Measurements from ENCODE around the gene CHRNA9. TPM values are rescaled to one million over a fixed set of nuclear protein-coding genes. Genes with fewer than 3 reads are reported as not detected.

Gene CHRNA9, protein sequence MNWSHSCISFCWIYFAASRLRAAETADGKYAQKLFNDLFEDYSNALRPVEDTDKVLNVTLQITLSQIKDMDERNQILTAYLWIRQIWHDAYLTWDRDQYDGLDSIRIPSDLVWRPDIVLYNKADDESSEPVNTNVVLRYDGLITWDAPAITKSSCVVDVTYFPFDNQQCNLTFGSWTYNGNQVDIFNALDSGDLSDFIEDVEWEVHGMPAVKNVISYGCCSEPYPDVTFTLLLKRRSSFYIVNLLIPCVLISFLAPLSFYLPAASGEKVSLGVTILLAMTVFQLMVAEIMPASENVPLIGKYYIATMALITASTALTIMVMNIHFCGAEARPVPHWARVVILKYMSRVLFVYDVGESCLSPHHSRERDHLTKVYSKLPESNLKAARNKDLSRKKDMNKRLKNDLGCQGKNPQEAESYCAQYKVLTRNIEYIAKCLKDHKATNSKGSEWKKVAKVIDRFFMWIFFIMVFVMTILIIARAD
- not detected for total RNA-seq
- polyA plus RNA-seq: under 1 TPM in 1 of 3 donors, not detected in 2; 0.31 TPM
- long read RNA-seq, donor 1: 0 reads
- long read RNA-seq, donor 2: 0 reads
- long read RNA-seq, donor 3: 0 reads
- long read RNA-seq, donor 4: 0 reads
- long read RNA-seq, donor 5, partial matches to known transcripts: 14 of 14 reads
- long read RNA-seq, donor 5, other reads (novel, unspliced or antisense): 0 of 14 reads
- long read RNA-seq, donor 6: 0 reads
- long read RNA-seq, donor 7: 0 reads
- long read RNA-seq, donor 8: 0 reads
- long read RNA-seq, donor 9: 0 reads
- long read RNA-seq, donor 10: 0 reads

DNA sequence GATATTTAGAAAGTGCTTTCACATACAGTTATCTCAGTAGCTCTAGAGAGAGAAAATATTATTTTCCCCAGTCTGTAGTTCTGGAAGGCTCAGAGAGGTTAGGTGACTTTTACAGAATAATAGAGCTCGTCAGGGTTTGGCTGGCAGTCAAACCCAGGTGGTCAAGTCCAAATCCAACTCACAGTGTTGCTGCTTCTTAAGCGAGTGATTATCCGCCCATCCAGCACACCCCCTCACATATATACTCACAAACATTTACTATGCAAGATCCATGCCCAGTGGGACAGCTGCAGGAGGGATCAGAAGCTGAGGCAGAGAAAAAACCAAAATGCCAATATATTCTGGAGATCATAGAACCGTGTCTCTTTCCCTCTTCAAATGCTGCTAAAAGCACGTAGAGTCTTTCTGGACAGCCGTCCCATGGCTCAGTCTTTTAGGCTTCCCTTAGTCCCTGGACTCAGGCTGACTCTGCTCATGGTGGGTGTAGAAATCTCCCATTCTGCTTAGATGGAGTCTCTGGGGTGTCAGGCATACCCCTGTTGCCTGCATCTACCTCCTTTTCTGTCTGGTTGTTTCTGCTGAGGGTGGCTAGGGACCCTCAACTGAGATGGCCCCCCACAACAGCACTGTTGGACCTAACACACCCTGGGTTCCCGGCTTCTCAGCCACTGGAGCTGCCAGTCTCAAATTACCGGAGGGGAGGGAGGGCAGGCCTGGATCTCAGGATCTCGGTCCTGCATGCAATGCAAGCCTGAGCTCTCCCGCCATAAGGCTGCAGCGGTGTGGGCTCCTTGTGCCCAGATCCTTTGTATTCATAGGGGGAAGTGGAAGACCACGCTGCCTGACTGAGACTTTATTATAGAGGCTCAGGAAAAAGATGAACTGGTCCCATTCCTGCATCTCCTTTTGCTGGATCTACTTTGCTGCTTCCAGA lies at the start of gene CHRNA9:
Gene CHRNA9 (plus strand): TSS at position 743 of the 934 bp plus-strand sequence. CDS start 135 bp downstream, at position 878.
- intact Hi-C loops (cut with DNase I; ENCODE audit: low total_unique reads): no loop called here
- H3K9me3 ChIP-seq: no peaks in the 10 kb centered on the region
- peaks cover 0 to 11% (median 0%) of the 10 kb centered on the region in 4 donors for H3K4me1 ChIP-seq
- WGBS, 5 donors: 58 to 76% (median 70%) methylated on average over 12 of the region's 12 CpGs
- no peak for DNase-seq
- no peaks in the 10 kb centered on the region for H3K36me3 ChIP-seq
- TF ChIP-seq, protein P1, sequence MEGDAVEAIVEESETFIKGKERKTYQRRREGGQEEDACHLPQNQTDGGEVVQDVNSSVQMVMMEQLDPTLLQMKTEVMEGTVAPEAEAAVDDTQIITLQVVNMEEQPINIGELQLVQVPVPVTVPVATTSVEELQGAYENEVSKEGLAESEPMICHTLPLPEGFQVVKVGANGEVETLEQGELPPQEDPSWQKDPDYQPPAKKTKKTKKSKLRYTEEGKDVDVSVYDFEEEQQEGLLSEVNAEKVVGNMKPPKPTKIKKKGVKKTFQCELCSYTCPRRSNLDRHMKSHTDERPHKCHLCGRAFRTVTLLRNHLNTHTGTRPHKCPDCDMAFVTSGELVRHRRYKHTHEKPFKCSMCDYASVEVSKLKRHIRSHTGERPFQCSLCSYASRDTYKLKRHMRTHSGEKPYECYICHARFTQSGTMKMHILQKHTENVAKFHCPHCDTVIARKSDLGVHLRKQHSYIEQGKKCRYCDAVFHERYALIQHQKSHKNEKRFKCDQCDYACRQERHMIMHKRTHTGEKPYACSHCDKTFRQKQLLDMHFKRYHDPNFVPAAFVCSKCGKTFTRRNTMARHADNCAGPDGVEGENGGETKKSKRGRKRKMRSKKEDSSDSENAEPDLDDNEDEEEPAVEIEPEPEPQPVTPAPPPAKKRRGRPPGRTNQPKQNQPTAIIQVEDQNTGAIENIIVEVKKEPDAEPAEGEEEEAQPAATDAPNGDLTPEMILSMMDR (IDR thresholded peaks at IDR 0.05): no peak
- no peak for TF ChIP-seq EP300 (IDR thresholded peaks at IDR 0.05)
- no peak within 1 kb of the TSS for H3K4me3 ChIP-seq
- no peaks in the 10 kb centered on the region for H3K27me3 ChIP-seq
- H3K27ac ChIP-seq: no peak within 1 kb of the TSS

- Histone ChIP-seq H3K9me3 (no peaks in the 10 kb centered on the region), H3K27me3 (no peaks in the 10 kb centered on the region), H3K4me3 (no peak overlapping the region), H3K4me1 (peaks cover 0 to 16% (median 4%) of the 10 kb centered on the region in 4 donors), H3K36me3 (no peaks in the 10 kb centered on the region), H3K27ac (no peak overlapping the region)
- TF ChIP-seq POLR2A (IDR thresholded peaks at IDR 0.05) (no peak), EP300 (IDR thresholded peaks at IDR 0.05) (no peak), POLR2AphosphoS5 (IDR thresholded peaks at IDR 0.05) (no peak)
- TF ChIP-seq, protein P1 (IDR thresholded peaks at IDR 0.05): no peak
- 84 to 94% (median 90%) methylated on average over 5 of the region's 5 CpGs for WGBS, 5 donors
- DNase-seq: no peak
- intact Hi-C loops (cut with DNase I; ENCODE audit: low total_unique reads): no loop called here
These were observed 49.4 kb upstream of the CHRNA9 start for GRCh38 chr4:40285692-40286091.

DNA sequence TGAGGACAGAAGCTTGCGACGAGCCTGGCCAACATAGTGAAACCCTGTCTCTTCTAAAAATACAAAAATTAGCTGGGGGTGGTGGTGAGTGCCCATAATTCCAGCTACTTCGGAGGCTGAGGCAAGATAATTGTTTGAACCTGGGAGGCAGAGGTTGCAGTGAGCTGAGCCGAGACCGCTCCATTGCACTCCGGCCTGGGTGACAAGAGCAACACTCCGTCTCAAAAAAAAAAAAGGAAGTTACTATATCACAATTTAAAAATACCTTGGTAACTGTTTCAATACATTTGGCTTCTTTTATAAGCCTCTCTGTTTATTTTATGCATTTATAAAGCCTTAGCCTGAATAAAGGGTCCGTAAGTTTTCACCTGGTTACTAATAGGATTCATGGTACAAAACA lies 46.6 kb upstream of the CHRNA9 start:
- DNase-seq: no peak
- Histone ChIP-seq H3K4me1 (peaks cover 0 to 16% (median 4%) of the 10 kb centered on the region in 4 donors), H3K27ac (no peak overlapping the region), H3K27me3 (no peaks in the 10 kb centered on the region), H3K4me3 (no peak overlapping the region), H3K36me3 (no peaks in the 10 kb centered on the region), H3K9me3 (no peaks in the 10 kb centered on the region)
- no peak for TF ChIP-seq EP300 (IDR thresholded peaks at IDR 0.05)
- TF ChIP-seq POLR2A (IDR thresholded peaks at IDR 0.05): no peak
- TF ChIP-seq, protein P1 (IDR thresholded peaks at IDR 0.05): no peak
- no peak for TF ChIP-seq POLR2AphosphoS5 (IDR thresholded peaks at IDR 0.05)
- 87 to 95% (median 91%) methylated on average over 8 of the region's 8 CpGs for WGBS, 5 donors
- intact Hi-C loops (cut with DNase I; ENCODE audit: low total_unique reads): no loop called here

Measured in stomach (tissue), 19 donors.